Gastrocnemius medialis (tissue), 4 donors: ENCODE data around the gene HEXD. TPM values are rescaled to one million over a fixed set of nuclear protein-coding genes. Genes with fewer than 3 reads are reported as not detected.

Experiments
- ATAC-seq, 2 donors: fragments of 150-250 bp; one replicate each; pipeline ENCODE4 v1.9.1; 2016
- DNase-seq, 2 donors: peaks; one replicate each; pipeline ENCODE4 v3.0.0-alpha.2; 2019
- H3K27ac ChIP-seq, 4 donors: fragments of 200-600 bp; sonication (generic); 1 replicate in 1 of 4; 2 replicates in 3 of 4; pipeline ENCODE4 v1.5.1; 2016 to 2018; ENCODE audit warnings: mild to moderate bottlenecking in 2 of 4, moderate library complexity in 1 of 4
- H3K27me3 ChIP-seq, 3 donors: fragments of 200-600 bp; sonication (generic) in 2 of 3; 1 replicate in 1 of 3; 2 replicates in 2 of 3; pipeline versions ENCODE4 v1.5.1 to v1.6.0; 2016 to 2019; ENCODE audit warnings: mild to moderate bottlenecking in 1 of 3, moderate library complexity in 1 of 3
- H3K36me3 ChIP-seq, 2 donors: fragments of 200-600 bp; sonication (generic) in 1 of 2; one replicate each; pipeline ENCODE4 v1.5.1; 2017 to 2018
- H3K4me1 ChIP-seq, 2 donors: fragments of 200-600 bp; sonication (generic) in 1 of 2; one replicate each; pipeline ENCODE4 v1.5.1; 2016 to 2017; ENCODE audit warnings: mild to moderate bottlenecking in 2 of 2
- H3K4me3 ChIP-seq, 4 donors: fragments of 200-600 bp; sonication (generic) in 3 of 4; 1 replicate in 1 of 4; 2 replicates in 3 of 4; pipeline ENCODE4 v1.5.1; 2016 to 2019; ENCODE audit warnings: mild to moderate bottlenecking in 2 of 4
- H3K9me3 ChIP-seq, 3 donors: fragments of 200-600 bp; sonication (generic) in 2 of 3; 1 replicate in 1 of 3; 2 replicates in 2 of 3; pipeline ENCODE4 v1.5.1; 2016 to 2019
- POLR2A ChIP-seq, 2 donors: fragments of 450-650 bp; IDR thresholded peaks; one replicate each; pipeline ENCODE4 v1.6.1; 2017; ENCODE audit warnings: antibody characterized with exemption in 2 of 2, mild to moderate bottlenecking in 2 of 2, moderate library complexity in 2 of 2
- in situ Hi-C, 4 donors: fragments of 200-750 bp; cut with MboI; loops; one replicate each; pipeline versions ENCODE4 v1.15.0 to v1.8.0; 2017; ENCODE audit warnings: low sequenced_read_pairs in 4 of 4
- intact Hi-C: fragments of 100-400 bp; cut with DNase I; formaldehyde crosslinking; loops from one replicate; pipeline ENCODE4 v1.15.1; 2023; ENCODE audit warnings: low total_unique reads
- total RNA-seq, 4 donors: library from RNA; depleted of rRNA; stranded (reverse); fragments of >200 nt; gene quantifications; one replicate each; pipeline versions ENCODE4 v1.1.0 to v1.2.3, GENCODE V29; 2016
- TF ChIP-seq, protein P1 (sequence below), 5 experiments: fragments of 450-650 bp in 3 of 5; fragments of 200-600 bp in 2 of 5; sonication (generic) in 2 of 5; IDR thresholded peaks in 4 of 5; conservative IDR thresholded peaks in 1 of 5; 1 replicate in 4 of 5; 2 replicates in 1 of 5; pipeline ENCODE4 v1.5.1; 2016 to 2019; ENCODE audit warnings: antibody characterized with exemption in 5 of 5, mild to moderate bottlenecking in 3 of 5, moderate library complexity in 3 of 5

Gene HEXD
- total RNA-seq, 4 donors from 2014 or later: 15.5 to 35.1 (median 22.5) TPM

DNA sequence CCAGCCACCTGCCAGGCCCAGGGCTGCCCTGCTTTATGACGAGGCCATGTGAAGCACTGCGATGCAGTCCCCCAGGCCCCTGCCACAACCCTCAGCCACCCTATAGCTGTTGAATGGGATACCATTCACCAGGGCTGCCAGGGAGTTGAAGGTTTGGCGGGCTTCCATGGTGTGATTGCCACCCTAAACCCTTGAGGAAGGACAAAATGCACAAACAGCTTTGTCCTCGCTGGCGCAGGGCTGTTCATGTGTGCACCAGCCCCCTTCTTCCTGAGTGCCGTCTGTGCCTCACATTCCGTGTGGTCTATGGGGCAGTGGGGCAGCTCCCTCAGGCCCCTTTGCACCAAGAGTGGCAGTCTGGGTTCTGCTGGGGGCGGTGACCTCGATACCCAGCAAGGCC, 65.7 kb downstream of the HEXD start:
- no peaks in the 10 kb centered on the region for H3K9me3 ChIP-seq
- TF ChIP-seq, protein P1, sequence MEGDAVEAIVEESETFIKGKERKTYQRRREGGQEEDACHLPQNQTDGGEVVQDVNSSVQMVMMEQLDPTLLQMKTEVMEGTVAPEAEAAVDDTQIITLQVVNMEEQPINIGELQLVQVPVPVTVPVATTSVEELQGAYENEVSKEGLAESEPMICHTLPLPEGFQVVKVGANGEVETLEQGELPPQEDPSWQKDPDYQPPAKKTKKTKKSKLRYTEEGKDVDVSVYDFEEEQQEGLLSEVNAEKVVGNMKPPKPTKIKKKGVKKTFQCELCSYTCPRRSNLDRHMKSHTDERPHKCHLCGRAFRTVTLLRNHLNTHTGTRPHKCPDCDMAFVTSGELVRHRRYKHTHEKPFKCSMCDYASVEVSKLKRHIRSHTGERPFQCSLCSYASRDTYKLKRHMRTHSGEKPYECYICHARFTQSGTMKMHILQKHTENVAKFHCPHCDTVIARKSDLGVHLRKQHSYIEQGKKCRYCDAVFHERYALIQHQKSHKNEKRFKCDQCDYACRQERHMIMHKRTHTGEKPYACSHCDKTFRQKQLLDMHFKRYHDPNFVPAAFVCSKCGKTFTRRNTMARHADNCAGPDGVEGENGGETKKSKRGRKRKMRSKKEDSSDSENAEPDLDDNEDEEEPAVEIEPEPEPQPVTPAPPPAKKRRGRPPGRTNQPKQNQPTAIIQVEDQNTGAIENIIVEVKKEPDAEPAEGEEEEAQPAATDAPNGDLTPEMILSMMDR (IDR thresholded peaks at IDR 0.05 in 4 of 5, conservative IDR thresholded peaks at IDR 0.05 in 1 of 5): no peak
- TF ChIP-seq POLR2A (IDR thresholded peaks at IDR 0.05): no peak
- H3K4me3 ChIP-seq: no peak overlapping the region
- H3K27ac ChIP-seq: no peak overlapping the region
- in situ Hi-C loops: no loop called here
- H3K27me3 ChIP-seq: no peaks in the 10 kb centered on the region
- ATAC-seq: no peak
- DNase-seq: no peak
- intact Hi-C loops: no loop called here
- peaks cover 0 to 92% of the 10 kb centered on the region in 2 donors for H3K36me3 ChIP-seq
- H3K4me1 ChIP-seq: peaks cover 5 to 12% of the 10 kb centered on the region in 2 donors

DNA sequence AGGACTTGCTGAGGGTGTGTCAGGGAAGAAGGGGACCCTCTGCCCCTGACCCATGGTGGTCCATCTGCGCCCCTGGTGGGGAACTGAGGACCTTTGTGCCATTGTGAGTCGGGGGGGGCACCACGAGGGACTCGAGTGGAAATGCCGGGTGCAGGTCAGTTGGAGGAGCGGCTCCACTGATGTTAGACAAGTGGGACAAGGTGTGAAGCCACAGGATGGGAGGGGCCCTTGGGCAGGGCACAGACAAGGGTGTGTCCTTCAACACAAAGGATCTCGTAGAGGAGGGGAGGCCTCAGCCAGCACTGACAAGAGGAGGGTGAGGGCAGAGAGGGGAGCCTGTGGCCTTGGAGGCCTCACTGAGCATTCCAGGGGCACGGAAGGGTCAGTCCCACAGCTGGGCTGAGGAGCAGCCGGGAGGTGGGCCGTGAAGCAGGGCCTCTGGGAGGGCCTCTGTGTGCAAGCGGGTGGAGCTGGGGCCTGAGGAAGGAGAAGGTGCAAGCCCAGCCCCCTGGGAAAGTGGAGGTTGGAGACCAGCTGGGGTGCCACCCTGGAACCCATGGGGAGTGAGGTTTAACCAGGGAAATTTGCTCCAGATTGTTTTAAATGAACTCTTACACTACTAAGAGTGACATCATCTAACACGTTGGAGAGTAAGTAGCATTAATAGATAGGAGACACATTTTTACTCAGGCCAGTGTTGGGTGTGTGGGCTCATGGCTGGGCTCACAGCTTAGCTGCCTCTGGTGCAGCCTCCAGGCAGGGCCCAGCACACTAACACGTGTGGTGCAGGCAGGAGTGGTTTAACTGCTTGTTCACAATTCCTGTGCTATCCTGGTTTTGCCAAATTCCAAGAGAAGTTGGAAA, 68.3 kb downstream of the HEXD start:
- intact Hi-C loops: no loop called here
- in situ Hi-C loops: no loop called here
- no peaks in the 10 kb centered on the region for H3K9me3 ChIP-seq
- H3K4me1 ChIP-seq: peaks cover 5 to 12% of the 10 kb centered on the region in 2 donors
- no peak overlapping the region for H3K27ac ChIP-seq
- TF ChIP-seq, protein P1 (IDR thresholded peaks at IDR 0.05 in 4 of 5, conservative IDR thresholded peaks at IDR 0.05 in 1 of 5): no peak
- peaks cover 0 to 68% of the 10 kb centered on the region in 2 donors for H3K36me3 ChIP-seq
- DNase-seq (no peak), ATAC-seq (no peak)
- no peaks in the 10 kb centered on the region for H3K27me3 ChIP-seq
- no peak overlapping the region for H3K4me3 ChIP-seq

DNA sequence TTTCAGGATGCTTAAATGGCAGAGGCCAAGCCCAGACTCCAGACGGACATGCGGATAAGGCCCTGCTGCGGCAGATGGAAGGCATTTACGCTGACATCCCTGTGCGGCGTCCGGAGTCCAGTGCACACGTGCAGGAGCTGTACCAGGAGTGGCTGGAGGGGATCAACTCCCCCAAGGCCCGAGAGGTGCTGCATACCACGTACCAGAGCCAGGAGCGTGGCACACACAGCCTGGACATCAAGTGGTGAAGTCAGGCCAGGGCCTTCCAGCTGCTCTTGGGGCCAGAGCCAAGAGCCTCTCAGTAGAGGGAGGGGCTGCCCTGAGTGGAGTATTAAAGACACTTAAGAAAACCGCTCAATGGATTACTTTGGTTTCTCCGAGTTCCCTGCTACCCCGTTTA, 69.8 kb downstream of the HEXD start:
- H3K4me3 ChIP-seq: no peak overlapping the region
- H3K9me3 ChIP-seq: no peaks in the 10 kb centered on the region
- no peaks in the 10 kb centered on the region for H3K27me3 ChIP-seq
- peak overlapping the region; percentile 40 to 69 (median 51) for H3K27ac ChIP-seq
- in situ Hi-C loops (no loop called here), intact Hi-C loops (no loop called here)
- TF ChIP-seq POLR2A (IDR thresholded peaks at IDR 0.05): no peak
- TF ChIP-seq, protein P1 (IDR thresholded peaks at IDR 0.05 in 4 of 5, conservative IDR thresholded peaks at IDR 0.05 in 1 of 5): no peak
- ATAC-seq (peak; percentile 37 to 60), DNase-seq (no peak)
- H3K36me3 ChIP-seq: peaks cover 0 to 54% of the 10 kb centered on the region in 2 donors
- peaks cover 5 to 12% of the 10 kb centered on the region in 2 donors for H3K4me1 ChIP-seq

DNA sequence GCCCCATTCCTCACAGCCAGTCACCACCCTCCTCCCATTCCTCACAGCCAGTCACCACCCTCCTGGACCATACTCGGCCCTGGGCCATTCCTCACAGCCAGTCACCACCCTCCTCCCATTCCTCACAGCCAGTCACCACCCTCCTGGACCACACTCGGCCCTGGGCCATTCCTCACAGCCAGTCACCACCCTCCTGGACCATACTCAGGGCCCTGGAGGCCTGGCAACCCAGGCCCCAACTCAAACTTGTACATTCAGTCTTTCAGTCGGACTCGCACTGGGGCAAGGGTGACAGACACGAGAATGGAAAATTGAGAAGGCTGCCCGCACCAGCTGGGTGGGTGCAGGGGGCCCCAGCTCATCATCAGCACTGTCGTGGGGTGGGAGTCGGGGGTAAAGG, 71.0 kb downstream of the HEXD start:
- H3K4me3 ChIP-seq: no peak overlapping the region
- in situ Hi-C loops (no loop called here), intact Hi-C loops (no loop called here)
- H3K9me3 ChIP-seq: no peaks in the 10 kb centered on the region
- peaks cover 7 to 12% of the 10 kb centered on the region in 2 donors for H3K4me1 ChIP-seq
- no peaks in the 10 kb centered on the region for H3K27me3 ChIP-seq
- TF ChIP-seq POLR2A (IDR thresholded peaks at IDR 0.05): no peak
- TF ChIP-seq, protein P1 (IDR thresholded peaks at IDR 0.05 in 4 of 5, conservative IDR thresholded peaks at IDR 0.05 in 1 of 5): no peak
- peaks cover 0 to 42% of the 10 kb centered on the region in 2 donors for H3K36me3 ChIP-seq
- H3K27ac ChIP-seq: peak overlapping the region; percentile 40 to 69 (median 51)
- peak; percentile 54 to 56 for DNase-seq
- ATAC-seq: peak; percentile 51 to 77
